ENCODE results near the gene SRPRA.

The SRPRA gene

GRCh38 chr11:126231725-126232459, 36.8 kb downstream of the SRPRA start:
- no peak for DNase-seq (ENCODE audit: low read depth in 2 of 3, low spot score in 1 of 3)

GRCh38 chr11:126229858-126230540, 38.7 kb downstream of the SRPRA start:
- no peak for DNase-seq (ENCODE audit: low read depth in 2 of 3, low spot score in 1 of 3)

GRCh38 chr11:126226334-126227084, 42.2 kb downstream of the SRPRA start:
- no peak for DNase-seq (ENCODE audit: low read depth in 2 of 3, low spot score in 1 of 3)

- DNase-seq (ENCODE audit: low read depth in 2 of 3, low spot score in 1 of 3), result no peak
These were observed 43.4 kb downstream of the SRPRA start for GRCh38 chr11:126225295-126225665.

- DNase-seq (ENCODE audit: low read depth in 2 of 3, low spot score in 1 of 3), result no peak
These were observed 43.9 kb downstream of the SRPRA start for GRCh38 chr11:126224647-126225294.

GRCh38 chr11:126219547-126219946, 49.1 kb downstream of the SRPRA start:
- no peak for DNase-seq (ENCODE audit: low read depth in 2 of 3, low spot score in 1 of 3)

GRCh38 chr11:126217491-126217890, 51.2 kb downstream of the SRPRA start:
- no peak for DNase-seq (ENCODE audit: low read depth in 2 of 3, low spot score in 1 of 3)

- DNase-seq (ENCODE audit: low read depth in 2 of 3, low spot score in 1 of 3), result no peak
These were observed 52.0 kb downstream of the SRPRA start for GRCh38 chr11:126216526-126217305.

GRCh38 chr11:126214841-126215240, 53.9 kb downstream of the SRPRA start:
- no peak for DNase-seq (ENCODE audit: low read depth in 2 of 3, low spot score in 1 of 3)

- DNase-seq (ENCODE audit: low read depth in 2 of 3, low spot score in 1 of 3), result no peak
These were observed 54.3 kb downstream of the SRPRA start for GRCh38 chr11:126214441-126214840.
